Adrenal gland (tissue), 5 donors: Measurements from ENCODE around the gene CYCS.

Experiments
- POLR2A ChIP-seq, 2 donors: fragments of 450-650 bp; IDR thresholded peaks; one replicate each; pipeline ENCODE4 v1.6.1; 2017; ENCODE audit warnings: antibody characterized with exemption in 2 of 2, mild to moderate bottlenecking in 2 of 2, moderate library complexity in 1 of 2
- TF ChIP-seq, protein P1 (sequence below), 6 experiments: fragments of 450-650 bp in 4 of 6; fragments of 200-600 bp in 2 of 6; sonication (generic) in 1 of 6; IDR thresholded peaks; 1 replicate in 5 of 6; 2 replicates in 1 of 6; pipeline versions ENCODE4 v1.5.1 to v1.8.0; 2016 to 2021; ENCODE audit warnings: antibody characterized with exemption in 6 of 6, mild to moderate bottlenecking in 2 of 6, moderate library complexity in 1 of 6
- donor health status: DM: no; HTN: no; CAD: no.

DNA sequence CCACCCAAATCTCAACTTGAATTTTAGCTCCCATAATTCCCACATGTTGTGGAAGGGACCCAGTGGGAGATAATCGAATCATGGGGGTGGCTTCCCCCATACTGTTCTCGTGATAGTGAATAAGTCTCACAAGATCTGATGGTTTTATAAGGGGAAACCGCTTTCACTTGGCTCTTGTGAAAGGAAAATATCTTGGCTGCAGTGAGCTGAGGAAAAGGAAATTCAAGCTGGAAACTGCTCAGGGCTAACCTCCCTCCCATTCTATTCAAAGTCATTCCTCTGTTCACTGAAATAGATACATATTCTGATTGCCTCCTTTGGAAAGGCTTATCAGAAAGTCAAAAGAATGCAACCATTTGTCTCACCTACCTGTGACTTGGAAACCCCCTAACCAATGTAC, 15.8 kb downstream of the CYCS start:
- TF ChIP-seq, protein P1, sequence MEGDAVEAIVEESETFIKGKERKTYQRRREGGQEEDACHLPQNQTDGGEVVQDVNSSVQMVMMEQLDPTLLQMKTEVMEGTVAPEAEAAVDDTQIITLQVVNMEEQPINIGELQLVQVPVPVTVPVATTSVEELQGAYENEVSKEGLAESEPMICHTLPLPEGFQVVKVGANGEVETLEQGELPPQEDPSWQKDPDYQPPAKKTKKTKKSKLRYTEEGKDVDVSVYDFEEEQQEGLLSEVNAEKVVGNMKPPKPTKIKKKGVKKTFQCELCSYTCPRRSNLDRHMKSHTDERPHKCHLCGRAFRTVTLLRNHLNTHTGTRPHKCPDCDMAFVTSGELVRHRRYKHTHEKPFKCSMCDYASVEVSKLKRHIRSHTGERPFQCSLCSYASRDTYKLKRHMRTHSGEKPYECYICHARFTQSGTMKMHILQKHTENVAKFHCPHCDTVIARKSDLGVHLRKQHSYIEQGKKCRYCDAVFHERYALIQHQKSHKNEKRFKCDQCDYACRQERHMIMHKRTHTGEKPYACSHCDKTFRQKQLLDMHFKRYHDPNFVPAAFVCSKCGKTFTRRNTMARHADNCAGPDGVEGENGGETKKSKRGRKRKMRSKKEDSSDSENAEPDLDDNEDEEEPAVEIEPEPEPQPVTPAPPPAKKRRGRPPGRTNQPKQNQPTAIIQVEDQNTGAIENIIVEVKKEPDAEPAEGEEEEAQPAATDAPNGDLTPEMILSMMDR (IDR thresholded peaks at IDR 0.05), result no peak
- TF ChIP-seq POLR2A (IDR thresholded peaks at IDR 0.05), result no peak
